WERI-Rb-1 (cell line): ENCODE results near the gene TMEM239.

ENCODE experiments used
- DNase-seq: peaks from one replicate; pipeline ENCODE4 v3.0.0-alpha.2; 2020
- H3K27ac ChIP-seq: fragments of 250-450 bp; sonication (Bioruptor Pico); 2 replicates; pipeline ENCODE4 v1.5.1; 2020; ENCODE audit warnings: mild to moderate bottlenecking, moderate library complexity
- H3K27me3 ChIP-seq: fragments of 250-450 bp; sonication (Bioruptor Pico); 2 replicates; pipeline ENCODE4 v1.5.1; 2021; ENCODE audit warnings: mild to moderate bottlenecking, low read depth, moderate library complexity; ENCODE audit not compliant: insufficient read depth, severe bottlenecking
- H3K36me3 ChIP-seq: fragments of 250-450 bp; sonication (Bioruptor Pico); 2 replicates; pipeline ENCODE4 v1.5.1; 2020; ENCODE audit warnings: mild to moderate bottlenecking, moderate library complexity
- H3K4me3 ChIP-seq: 2 replicates; pipeline ENCODE4 v1.5.1; 2011; ENCODE audit warnings: low read depth, mild to moderate bottlenecking, control low read depth, low read length
- H3K9me3 ChIP-seq: fragments of 250-450 bp; sonication (Bioruptor Pico); 2 replicates; pipeline ENCODE4 v1.5.1; 2021; ENCODE audit warnings: mild to moderate bottlenecking, moderate library complexity; ENCODE audit not compliant: severe bottlenecking
- CTCF ChIP-seq: IDR thresholded peaks from 2 replicates; pipeline ENCODE4 v1.5.1; 2011; ENCODE audit warnings: low read depth, mild to moderate bottlenecking, control low read depth, inconsistent platforms, low read length

TMEM239 gene

GRCh38 chr20:2838170-2838797 lies 22.1 kb downstream of the TMEM239 start:
- H3K36me3 ChIP-seq = peaks cover 27% of the 10 kb centered on the region
- no peak for DNase-seq
- H3K27me3 ChIP-seq = no peaks in the 10 kb centered on the region
- no peak overlapping the region for H3K4me3 ChIP-seq
- no peak overlapping the region for H3K27ac ChIP-seq
- no peak for TF ChIP-seq CTCF
- no peaks in the 10 kb centered on the region for H3K9me3 ChIP-seq

GRCh38 chr20:2838847-2839671 lies 22.9 kb downstream of the TMEM239 start:
- no peaks in the 10 kb centered on the region for H3K9me3 ChIP-seq
- H3K27ac ChIP-seq = no peak overlapping the region
- TF ChIP-seq CTCF = no peak
- no peak for DNase-seq
- H3K4me3 ChIP-seq = no peak overlapping the region
- H3K27me3 ChIP-seq = no peaks in the 10 kb centered on the region
- H3K36me3 ChIP-seq = peaks cover 27% of the 10 kb centered on the region

- H3K27ac ChIP-seq = no peak overlapping the region; the same call in 1 of the 2 replicates
- no peak overlapping the region for H3K4me3 ChIP-seq
- no peak for TF ChIP-seq CTCF
Observed at GRCh38 chr20:2839732-2840137, 23.6 kb downstream of the TMEM239 start.

GRCh38 chr20:2840138-2840966 lies 24.2 kb downstream of the TMEM239 start, which contains the start of the genes PCED1A and VPS16:
Gene PCED1A, minus strand, starts transcription at chr20:2840655. Its CDS starts 743 bp downstream, at chr20:2839912.
Gene VPS16, plus strand, starts transcription at chr20:2840745. Its CDS starts 30 bp downstream, at chr20:2840775.
- no peaks in the 10 kb centered on the region for H3K27me3 ChIP-seq
- no peak for TF ChIP-seq CTCF
- H3K27ac ChIP-seq = peak within 1 kb of the TSS; percentile 91
- DNase-seq = peak; percentile 88
- peaks cover 20% of the 10 kb centered on the region for H3K36me3 ChIP-seq
- no peaks in the 10 kb centered on the region for H3K9me3 ChIP-seq
- peak within 1 kb of the TSS; percentile 91 for H3K4me3 ChIP-seq

More at GRCh38 chr20:2839732-2840137, 23.6 kb downstream of the TMEM239 start:
- Histone ChIP-seq H3K36me3 (peaks cover 23% of the 10 kb centered on the region), H3K9me3 (no peaks in the 10 kb centered on the region), H3K27me3 (no peaks in the 10 kb centered on the region)
- no peak for DNase-seq

GRCh38 chr20:2840967-2841531 lies 24.9 kb downstream of the TMEM239 start:
- Histone ChIP-seq H3K27me3 (no peaks in the 10 kb centered on the region), H3K4me3 (peak overlapping the region; percentile 91), H3K9me3 (no peaks in the 10 kb centered on the region), H3K27ac (peak overlapping the region; percentile 91), H3K36me3 (peaks cover 20% of the 10 kb centered on the region)
- peak; percentile 68 for DNase-seq
- no peak for TF ChIP-seq CTCF
